GM18508 (cell line): ENCODE measurements around the gene SMPX.

Experiments used
- ATAC-seq: cut with Tn5 transposase; IDR thresholded peaks from one replicate; pipeline ENCODE4 v1.9.1; 2021; ENCODE audit warnings: moderate number of reproducible peaks; ENCODE audit not compliant: insufficient read depth, unreplicated experiment

SMPX gene

DNA sequence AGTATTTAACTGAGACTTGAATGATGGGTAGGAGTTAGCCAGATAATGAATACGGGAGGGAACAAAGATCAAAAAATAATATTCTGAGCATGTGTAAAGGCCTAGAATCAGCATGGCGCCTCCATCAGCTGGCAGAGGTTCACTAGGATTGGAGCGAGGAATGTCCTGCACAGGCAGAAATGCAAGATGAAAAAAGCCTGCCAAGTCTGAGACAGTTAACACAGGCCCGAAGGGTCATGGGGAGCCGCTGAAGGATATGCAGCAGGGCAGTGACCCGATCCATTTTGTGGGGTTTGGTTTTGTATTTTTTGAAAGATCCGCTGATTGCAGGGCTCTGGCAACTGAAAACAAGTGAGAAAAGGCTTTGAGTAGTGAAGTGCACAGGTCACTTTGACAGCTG is 40.1 kb downstream of the SMPX start:
- ATAC-seq: no peak

DNA sequence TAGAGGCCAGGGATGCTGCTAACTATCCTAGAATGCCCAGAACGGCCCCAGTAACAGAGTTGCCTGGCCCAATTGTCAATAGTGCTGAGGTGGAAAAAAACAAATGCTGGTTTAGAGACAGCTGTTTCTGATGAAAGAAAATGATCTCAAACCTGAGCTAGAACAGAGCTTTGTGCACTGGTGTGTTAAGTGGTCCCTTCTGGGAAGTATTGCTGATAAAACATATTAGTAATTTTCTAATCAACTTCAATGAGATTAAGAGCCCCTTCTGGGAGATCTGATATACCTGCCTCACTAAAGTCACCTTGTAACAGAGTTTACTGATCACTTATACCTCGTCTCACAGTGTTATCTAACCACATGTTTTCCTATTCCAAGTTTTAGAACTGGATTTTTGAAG is 42.1 kb downstream of the SMPX start:
- no peak for ATAC-seq

- ATAC-seq: no peak
Observed at GRCh38 chrX:21715337-21715736, 42.6 kb downstream of the SMPX start.

DNA sequence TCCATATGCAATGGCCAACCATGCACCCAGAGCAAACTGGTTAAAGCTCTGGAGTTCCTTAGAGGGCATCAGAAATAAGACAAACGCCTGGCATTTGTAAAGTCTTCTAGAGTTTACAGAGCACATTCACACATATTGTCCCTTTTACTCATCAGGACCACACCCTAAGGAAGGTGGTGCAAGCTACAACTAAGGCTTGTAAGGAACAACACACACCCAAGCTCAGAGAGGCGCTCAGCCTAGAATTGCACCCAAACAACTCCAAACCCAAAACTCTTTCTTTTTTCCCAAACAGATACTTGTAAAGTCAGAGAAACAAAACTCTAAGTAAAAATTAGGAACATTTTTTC is 46.1 kb downstream of the SMPX start:
- ATAC-seq: no peak

GRCh38 chrX:21711129-21711847 is 46.6 kb downstream of the SMPX start:
- ATAC-seq: no peak

DNA sequence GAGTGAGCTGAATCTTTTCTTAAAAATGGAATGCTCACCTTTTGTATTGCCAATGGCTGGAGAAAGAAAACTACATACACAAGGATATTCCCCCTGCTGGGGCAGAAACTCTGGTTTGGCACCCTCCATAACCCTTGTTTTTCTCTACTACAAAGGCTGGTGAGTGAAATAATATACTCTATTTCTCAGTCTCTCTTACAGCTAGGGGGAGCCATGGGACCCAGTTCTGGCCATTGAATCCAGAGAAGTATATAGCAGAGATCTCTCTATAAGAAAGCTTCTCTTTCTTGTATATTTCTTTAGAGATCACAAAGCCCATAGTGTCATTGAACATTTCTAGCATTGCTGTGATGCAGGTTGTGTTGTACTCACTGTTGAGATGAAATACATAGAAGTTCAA is 49.8 kb downstream of the SMPX start:
- no peak for ATAC-seq

DNA sequence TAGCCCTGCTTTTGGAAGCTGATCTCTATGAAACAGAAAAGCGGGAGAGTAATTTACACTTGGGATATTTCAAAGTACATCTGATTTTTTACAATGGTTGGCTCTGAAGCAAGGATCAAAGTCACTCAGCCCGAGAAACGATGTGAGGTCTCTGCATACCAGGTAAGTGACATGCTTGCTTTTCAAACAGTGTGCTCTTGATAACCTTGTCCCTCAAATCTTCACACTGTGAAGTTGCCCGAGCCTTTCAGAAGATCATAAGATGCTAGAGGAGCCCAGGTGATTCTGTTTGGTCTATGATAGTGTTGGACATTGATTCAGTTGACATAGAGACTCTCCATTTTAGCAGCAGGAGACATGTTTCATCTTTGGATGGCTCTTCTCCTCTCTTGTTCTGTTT is 52.7 kb downstream of the SMPX start:
- ATAC-seq: no peak

- no peak for ATAC-seq
Observed at GRCh38 chrX:21702725-21703124, 55.2 kb downstream of the SMPX start.

DNA sequence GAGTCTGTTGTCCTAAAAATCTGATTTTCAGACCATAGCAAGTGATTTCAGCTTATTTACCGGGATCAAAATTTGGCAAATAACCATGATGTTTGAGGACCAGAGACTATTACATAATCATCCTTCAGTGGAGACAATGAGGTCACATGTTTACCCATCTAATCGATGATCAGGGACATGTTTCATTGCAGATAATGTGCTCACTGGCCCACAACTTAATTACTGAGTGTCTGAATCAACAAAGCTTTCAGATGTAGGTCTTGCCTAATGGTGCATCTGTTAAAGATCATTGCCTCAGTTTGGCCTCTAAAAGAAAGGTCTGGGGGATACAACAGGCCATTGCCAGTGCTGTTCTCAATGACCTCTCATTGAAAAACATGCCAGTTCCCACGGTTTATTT is 56.9 kb downstream of the SMPX start:
- ATAC-seq: no peak

DNA sequence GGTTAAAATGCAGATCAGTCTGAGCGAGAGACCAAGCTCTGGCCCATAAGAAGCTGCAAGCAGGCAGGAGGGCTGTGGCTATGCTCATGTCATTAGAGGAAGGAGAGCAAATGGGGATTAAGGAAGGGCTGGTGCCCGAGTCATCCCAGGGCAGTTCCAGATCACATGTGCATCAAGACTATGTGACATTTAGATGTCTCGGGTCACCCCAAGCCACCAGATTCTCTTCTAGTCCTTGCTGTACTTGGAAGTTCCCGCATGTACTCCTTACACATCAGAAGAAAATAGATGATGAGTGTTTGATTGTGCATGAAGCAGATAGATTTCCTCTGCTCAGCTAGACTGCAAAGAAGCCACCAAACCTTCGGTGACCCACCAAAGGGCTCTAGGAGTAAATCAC is 57.6 kb downstream of the SMPX start:
- no peak for ATAC-seq

DNA sequence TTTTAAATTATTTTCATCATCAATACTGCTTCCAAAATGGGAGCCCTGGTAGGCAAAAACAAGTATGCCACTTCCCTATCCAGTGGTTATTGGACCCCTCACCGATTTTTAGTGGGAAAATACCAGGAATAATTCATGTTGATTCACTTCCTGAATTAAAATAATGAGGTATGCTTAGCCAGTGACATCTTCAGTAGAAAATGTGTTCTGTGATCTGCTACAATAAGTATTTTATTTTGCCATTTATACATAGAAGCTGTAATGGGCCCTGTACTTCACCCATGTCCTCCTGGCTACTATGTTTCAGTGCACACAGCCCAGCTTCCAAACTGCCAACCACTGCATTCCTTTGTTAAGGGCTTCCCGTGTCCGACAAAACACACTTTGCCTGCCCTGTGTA is 58.8 kb downstream of the SMPX start:
- ATAC-seq: no peak

GRCh38 chrX:21698272-21698671 is 59.6 kb downstream of the SMPX start:
- ATAC-seq: peak; percentile 62

DNA sequence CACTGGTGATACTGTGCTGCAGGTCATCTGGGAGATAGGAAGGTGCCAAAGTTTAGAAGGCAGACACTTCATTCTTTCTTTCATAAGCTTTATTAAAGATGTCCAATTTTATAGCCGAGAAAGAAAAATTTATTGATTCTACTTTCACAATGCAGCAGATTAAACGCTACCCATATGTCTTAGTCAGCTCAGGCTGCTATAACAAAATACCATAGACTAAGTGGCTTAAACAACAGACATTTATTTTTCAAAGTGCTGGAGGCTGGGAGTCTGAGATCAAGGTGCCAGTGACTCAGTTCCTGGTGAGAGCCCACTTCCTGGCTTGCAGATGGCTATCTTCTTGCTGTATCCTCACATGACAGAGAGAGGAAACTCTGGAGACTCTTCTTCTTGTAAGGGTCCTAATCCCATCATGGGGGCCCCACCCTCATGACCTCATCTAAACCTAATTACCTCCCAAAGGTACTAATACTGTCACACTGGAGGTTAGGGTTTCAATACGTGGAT is 66.4 kb downstream of the SMPX start:
- ATAC-seq: no peak

- no peak for ATAC-seq
Observed at GRCh38 chrX:21683941-21684340, 74.0 kb downstream of the SMPX start.

DNA sequence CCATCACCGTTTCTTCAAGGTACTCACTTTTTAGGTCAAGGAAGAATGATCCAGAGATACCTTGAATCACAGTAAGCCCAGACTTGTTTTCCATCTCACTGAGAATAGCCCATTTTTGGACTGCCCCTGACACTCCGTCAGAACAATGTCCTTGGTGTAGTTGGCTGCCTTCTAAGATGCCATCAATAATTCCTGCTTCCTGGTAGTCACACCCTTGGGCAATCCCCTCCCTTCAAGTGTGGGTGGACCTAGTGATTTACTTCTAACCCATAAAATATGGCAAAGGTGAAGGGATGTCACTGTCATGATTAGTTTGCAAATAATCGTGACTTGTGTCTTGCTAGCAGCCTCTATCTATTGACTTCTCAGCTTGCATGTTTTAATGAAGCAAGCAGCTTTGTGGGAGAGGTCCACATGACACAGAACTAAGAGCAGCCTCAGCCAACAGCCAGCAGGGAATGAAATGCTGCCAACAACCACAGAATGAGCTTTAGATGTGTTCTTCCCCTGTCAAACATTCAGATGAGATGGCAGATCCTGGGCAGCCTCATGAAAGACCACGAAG is 79.8 kb downstream of the SMPX start:
- ATAC-seq: no peak

DNA sequence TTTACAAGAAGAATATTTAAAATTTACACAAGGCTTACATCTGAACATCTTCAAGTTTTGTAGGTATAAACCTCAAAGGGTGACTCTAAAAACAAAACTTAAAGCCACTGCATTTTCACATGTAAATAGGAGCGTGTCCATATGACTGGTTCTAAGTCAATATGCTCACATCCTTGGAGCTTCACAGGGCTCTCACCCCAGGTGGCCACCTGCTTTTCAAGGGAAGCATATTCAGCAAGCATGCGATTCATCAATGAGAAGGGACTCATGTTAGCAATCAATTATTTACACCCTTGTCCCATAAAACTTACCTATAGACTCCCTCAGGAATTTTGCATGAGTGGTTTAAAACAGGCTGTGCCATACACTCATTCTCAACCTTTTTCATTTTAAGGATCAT is 82.0 kb downstream of the SMPX start:
- ATAC-seq: no peak

GRCh38 chrX:21674430-21675186 is 83.3 kb downstream of the SMPX start:
- ATAC-seq: no peak

GRCh38 chrX:21666679-21667078 is 91.2 kb downstream of the SMPX start:
- ATAC-seq: no peak

- ATAC-seq: no peak
Observed at GRCh38 chrX:21666252-21666651, 91.7 kb downstream of the SMPX start.

GRCh38 chrX:21662761-21663160 is 95.2 kb downstream of the SMPX start:
- ATAC-seq: no peak

GRCh38 chrX:21661316-21661715 is 96.6 kb downstream of the SMPX start:
- no peak for ATAC-seq

- no peak for ATAC-seq
Observed at GRCh38 chrX:21660156-21660555, 97.8 kb downstream of the SMPX start.
